Measurements from ENCODE around the gene SPATA24.
A peak's percentile ranks its signal among the peaks of the same experiment; 100 is the strongest.
"Not testable (repeated sequence)": the region's sequence is repeated elsewhere in the genome, so short reads cannot be mapped to it uniquely, and the experiment has no call there.

The SPATA24 gene

DNA sequence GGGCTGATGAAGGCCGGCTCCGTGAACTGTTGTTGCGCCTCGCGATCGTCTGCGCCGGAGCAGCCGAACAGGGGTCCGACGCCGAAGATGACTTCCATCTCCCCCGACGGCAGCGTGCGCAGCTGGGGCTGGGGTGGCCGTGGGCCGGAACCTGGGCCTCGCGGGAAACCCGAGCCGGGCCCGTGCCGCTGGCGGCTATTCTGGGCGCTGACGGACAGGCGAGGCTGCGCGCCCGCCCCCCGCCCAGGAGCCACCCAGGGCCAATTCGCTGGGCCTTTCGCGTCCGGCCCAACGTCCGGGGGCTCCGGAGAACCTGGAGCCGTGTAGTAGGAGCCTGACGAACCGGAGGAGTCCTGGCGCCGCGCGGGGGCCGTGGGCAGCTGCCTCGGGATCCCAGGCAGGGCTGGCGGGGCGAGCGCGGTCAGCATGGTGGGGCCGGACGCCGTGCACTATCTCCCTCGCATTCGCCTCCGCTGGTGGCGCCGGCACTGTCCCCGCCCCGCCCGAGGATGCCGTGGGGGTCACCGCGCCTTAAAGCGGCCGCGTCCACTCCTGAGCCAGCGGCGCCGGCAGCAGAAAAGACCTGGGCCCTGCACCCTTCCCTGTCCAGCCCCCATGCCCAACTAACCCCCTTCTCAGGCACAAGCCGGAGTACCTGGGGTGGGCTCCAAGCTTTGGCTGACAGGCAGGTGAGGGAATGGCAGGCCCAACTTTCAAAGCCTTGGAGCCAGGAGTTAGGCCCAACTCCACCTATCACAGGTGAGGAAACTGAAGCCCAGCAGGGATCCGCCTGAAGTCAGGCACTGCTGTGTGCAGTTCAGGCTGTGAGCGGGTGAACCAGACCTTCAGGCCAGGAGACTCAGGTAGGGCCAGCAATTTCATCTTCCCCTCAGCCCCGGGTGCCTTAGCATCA lies 9.0 kb downstream of the SPATA24 start, which contains the start of gene PROB1:
Gene PROB1, minus strand, starts transcription at position 451 of the 913 bp plus-strand sequence. Its CDS starts 23 bp downstream, at position 428.
- no peak for DNase-seq (ENCODE audit: low read depth in 2 of 2)

DNA sequence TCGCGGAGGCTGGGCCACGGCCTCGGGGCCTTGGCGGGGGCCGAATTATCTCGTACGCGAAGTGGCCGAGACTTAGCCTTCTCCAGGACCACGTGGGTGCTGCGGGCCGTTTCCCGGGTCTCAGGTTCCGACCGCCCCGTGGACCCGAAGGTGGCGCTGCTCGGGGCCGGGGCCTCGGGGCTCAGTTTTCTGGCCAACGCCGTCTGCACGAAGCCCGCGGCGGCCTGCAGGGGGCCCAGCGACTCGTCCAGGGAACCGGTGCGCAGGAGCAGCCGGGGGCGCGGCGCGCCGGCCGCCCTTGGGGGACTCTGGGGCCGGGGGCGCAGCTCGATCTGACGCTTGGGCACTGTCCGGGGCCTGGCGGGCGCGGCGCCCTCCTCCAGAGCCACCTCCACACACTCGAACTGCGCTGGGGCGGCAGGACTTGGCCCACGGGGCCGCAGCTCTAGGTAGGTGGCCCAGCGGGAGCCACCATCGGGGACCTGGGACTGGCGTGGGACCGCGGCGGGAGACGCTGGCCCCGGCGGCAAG lies 9.7 kb downstream of the SPATA24 start:
- peak; percentile 29 to 42 for DNase-seq (ENCODE audit: low read depth in 2 of 2)

DNA sequence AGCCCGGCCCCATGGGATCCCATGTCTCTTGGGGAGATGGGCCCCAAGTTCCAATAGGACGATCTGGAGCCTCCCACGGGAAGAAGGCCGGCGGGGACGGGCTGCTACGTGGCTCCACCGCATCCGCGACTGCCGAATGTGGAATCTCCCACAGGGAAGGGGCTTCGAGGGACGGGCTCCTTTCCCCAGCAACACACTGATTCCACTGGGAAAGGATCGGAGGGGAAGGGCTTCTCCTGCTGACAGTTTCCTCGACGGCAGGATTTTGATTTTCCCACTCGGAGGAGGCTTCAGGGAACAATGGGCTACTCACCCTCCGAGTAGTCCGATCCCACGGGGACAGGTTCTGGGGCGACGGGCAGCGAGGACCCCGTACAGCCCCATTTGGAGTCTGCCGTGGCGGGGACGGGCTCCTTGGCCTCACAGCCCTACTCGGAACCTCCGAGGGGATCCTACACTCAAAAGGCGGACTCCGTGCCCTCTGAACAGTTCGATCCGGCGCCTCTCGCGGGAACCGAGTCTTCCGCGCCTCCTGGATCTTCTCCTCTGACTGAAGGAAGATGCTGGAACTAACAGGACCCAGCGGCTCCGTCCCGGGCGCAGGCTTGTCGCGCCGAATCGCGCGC lies 10.3 kb downstream of the SPATA24 start:
- DNase-seq (ENCODE audit: low read depth in 2 of 2): no peak

DNA sequence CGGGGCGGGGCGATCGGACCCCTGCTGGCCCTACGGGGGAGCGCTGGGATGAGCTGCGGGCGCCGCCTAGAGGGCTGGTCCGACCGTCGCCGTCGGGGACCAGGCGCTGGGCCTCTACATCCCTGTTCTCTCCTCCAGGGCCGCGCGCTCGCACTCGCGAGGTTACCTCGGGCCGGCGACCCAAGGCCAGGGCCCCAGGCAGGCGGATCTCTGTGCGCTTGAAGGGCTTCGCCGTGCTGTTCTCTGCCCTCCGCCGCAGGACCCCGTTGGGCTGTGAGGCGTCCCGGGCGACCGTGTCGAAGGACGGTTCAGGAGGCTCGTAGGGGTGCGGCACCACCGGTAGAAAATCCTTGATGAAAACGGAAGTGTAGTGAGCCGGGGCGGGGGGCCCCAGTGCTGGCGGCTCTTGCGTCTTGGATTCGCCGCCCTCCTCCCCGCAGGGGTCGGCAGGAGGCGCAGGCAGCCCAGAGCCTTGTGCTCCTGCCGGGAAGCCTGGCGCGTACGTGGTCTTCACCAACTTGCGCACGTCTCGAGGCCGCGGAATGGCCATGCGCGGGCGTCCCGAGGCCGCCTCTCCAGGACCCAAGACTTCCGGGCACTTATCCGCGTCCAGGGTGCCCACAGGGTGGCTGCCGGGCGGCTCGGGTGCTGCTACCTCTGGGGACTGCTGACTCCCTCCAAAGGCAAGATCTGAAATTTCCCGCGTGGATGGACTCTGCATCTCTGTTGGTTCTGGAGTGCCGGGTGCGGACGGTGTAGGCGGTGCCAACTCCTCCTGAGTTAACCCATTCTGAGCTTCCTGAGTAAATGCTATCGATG lies 11.0 kb downstream of the SPATA24 start:
- DNase-seq (ENCODE audit: low read depth in 2 of 2): peak; percentile 55 to 69

DNA sequence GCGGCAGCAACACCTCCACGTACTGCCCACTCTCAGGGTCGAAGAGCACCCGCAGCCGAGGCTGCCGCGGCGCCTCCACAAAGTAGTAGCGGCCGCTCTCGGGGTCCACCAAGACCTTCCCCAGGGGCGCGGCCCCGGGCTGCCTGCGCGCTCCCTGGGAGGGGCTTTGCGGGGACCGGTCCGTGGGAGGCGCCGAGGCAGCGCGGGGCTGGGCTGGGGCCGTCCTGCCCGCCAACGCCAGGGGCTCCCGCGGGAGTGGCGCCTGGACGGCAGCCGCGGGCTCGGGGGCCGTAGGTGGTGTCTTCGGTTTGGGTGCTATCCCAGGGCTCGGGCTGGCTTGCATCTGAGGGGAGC lies 11.6 kb downstream of the SPATA24 start:
- no peak for DNase-seq (ENCODE audit: low read depth in 2 of 2)

DNA sequence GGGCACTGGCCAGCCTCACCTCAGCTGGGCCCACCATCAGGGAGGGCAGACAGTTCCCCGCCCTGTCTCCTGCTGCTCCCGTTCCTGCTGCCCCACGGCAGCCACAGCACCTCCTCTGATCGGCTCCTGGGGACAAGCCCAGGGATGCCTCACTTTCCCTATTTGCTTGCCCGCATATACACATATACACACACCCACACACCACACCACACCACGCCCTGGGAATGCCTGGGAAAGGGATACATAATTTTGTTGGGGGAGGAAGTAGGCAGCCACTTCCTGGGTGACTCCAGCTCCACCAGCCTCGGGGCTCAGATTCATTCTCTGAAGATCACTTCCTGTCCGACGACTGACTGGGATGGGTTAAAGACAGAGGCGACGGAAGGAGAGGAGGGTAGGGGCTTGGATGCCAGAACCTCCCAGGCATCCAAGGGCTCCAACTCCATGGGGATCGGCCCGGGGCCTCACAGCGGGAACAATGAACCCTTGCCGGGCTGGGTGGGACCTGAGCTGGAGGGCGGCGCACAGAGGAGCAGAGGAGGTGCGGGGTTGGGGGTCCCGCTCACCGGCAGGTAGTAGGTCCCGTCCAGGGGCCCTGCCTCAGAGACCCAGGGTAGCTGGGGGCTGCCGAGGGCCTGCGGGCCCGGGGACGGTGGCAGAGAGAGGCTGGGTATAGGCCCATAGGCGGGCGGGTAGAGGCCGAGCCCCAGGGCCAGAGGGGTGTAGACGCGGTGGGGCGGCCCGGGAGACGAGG lies 12.1 kb downstream of the SPATA24 start:
- no peak for DNase-seq (ENCODE audit: low read depth in 2 of 2)

DNA sequence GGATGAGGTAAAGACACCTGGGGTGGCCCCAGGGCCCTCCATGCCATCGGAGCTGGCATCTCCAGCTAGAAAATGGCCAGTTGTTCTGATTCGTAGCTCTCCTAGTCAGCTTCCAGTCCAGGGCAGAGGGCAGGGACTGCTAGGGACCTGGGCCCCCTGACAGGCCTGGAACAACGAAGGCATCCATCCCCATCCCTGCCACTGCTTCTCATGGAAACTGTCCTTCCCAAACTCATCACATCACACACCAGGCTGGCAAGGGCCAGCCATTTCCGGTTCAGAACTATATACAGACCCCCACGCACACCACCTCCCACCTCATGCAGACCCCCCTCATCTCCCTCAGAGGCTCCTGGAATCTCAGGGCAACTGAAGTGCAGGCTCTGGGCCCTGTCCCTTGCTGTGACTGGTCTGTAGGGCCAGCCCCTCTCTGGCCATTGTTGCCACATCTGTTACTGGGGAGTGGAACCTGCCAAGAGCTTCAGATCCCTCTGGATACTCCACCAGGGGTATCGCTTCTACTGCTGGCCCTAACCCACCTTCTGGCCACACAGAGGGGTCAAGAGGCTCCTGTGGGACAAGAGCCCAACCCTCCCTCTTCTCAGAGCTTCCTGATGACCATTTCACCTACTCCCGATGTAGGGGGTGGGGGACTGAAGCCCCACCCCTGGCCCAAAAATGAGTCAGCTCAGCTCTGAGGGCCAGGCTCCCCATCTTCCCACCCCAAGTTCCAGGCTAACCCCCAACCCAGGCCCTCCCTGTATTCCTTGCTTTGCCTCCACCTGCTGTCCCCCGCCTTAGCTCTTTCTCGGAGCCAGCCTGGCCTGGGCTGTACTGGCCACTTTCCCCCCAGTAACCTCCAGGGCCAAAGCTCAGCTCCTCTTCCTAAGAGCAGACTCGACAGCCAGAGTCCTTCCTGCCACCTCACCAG lies 13.0 kb downstream of the SPATA24 start:
- DNase-seq (ENCODE audit: low read depth in 2 of 2): no peak

DNA sequence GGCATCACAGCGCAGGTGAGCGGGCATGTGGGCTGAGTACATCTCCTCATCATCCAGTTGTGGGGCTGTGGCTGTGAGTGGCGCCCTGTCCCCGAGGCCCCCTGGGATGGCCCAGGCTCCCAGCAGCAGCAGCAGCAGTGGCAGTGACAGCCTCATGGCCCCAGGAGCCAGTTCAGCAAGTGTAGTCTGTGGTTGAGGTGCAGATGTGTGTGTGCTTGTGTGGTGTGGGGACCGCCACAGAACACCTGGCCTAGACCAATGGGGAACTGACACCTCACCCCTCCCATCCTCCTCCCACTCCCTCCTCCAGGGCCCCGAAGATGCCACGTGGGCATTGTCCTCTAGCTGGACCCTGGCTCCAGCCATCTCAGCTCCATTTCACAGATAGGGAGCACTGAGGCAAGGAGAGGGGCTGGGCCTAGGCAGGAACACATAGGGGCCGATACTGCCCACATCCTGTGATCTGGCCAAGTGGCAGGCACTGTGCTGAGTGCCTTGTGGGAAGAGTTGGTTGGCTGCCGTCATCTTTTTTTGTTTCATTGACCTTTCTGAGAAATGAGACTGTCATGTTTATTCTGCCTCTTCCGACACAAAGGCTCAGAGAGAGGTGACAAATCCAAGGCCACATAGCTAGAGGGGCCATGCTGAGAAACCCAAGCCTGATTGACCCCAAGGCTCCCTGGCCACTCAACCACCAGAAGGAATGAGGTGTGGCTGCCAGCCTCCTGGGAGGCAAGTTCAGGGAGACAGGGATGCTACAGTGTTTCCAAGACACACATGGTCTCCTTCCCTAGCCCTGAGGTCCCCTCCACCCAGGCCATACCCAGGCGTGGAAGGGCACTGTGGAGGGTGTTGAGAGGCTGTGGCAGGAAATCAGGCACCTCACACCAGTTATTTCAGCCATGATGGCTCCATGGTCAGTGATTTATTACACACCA lies 13.9 kb downstream of the SPATA24 start, which contains the start of gene MZB1:
Gene MZB1, minus strand, starts transcription at position 213 of the 938 bp plus-strand sequence. Its CDS starts 57 bp downstream, at position 156.
- DNase-seq (ENCODE audit: low read depth in 2 of 2): peak in 1 of 2 donors; percentile 28

DNA sequence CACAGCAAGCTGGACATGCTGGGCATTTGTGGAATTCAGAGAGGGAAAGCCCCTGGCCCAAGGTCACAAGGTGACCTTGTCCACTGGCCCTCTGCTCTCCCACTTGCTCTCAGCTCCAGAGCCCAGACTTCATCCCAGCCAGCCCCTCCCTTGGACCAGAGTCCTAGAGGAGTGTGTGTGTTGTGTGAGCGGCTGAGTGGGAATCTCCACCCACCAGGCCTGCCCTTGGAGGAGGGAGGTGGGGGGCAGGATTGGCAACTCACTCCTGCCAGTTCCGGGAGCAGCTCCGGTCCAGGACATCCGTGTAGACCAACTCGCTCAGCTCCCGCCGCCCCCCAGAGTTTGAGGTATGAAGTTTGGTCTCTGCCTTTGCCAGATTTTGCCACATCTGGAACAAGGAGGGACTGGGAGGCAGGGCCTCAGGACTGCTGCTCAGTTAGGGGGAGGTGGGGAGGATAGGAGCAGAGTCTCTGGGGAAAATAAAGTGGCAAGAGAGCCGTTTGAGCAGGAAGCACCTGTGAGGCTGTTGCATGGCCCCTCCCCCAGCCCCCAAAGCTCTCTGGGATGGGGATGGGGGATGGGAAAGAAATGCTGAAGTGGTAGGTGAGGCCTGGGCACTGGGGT lies 15.6 kb downstream of the SPATA24 start:
- DNase-seq (ENCODE audit: low read depth in 2 of 2): no peak

DNA sequence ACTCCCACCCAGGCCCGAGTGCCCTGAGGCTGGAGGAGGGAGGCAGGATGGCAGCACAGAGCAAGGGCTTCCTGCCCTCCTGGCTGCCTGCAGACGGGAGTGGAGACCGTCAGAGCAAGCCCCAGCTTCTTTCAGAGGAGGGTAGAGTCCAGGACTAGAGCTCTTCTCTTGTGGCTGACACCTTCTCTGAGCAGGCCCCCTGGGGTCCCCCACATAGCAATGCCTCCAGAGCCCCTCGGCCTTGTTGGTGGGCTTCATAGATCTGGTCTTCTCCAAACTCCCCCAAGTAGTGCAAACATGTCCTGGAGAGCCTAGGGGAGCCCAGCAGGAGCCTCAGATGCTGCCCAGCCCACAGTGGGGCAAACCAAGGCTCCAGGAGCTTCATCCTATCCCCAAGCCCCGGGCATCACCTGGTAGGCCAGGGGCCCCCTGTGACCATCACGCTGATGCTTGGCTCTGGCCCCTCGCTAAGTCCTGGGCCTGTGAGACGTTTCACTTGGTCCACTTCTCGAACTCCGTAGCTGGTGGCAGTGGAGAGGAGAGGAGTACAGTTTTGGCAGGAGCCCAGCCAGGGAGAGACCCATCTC lies 16.2 kb downstream of the SPATA24 start:
- no peak for DNase-seq (ENCODE audit: low read depth in 2 of 2)

DNA sequence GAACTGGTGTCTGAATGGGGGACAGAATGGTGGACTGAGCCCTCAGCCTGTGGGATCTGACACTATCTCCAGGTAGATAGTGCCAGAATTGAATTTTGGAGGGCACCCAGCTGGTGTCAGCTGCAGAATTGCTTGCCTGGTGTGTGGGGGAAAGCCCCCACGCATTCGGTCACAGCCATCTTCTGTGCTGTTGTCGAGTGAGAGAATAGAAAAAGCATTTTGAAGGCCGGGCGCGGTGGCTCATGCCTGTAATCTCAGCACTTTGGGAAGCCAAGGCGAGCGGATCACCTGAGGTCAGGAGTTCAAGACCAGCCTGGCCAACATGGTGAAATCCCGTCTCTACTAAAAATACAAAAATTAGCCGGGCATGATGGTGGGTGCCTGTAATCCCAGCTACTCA lies 16.9 kb downstream of the SPATA24 start:
- not testable (repeated sequence) for DNase-seq (ENCODE audit: low read depth in 2 of 2)

DNA sequence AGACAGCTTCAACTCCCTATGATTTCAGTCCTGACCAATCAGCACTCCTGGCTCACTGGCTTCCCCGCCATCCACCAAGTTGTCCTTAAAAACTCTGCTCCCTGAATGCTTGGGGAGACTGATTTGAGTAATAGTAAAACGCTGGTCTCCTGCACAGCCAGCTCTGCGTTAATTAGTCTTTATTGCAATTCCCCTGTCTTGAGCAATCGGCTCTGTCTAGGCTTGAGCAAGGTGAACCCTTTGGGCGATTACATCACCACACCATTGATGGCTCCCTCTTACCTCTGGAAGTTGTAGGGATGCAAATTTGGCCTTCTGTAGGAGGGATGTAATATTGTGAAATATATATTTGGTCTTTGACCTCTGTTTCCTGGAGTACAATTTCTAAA lies 17.8 kb downstream of the SPATA24 start:
- DNase-seq (ENCODE audit: low read depth in 2 of 2): no peak

DNA sequence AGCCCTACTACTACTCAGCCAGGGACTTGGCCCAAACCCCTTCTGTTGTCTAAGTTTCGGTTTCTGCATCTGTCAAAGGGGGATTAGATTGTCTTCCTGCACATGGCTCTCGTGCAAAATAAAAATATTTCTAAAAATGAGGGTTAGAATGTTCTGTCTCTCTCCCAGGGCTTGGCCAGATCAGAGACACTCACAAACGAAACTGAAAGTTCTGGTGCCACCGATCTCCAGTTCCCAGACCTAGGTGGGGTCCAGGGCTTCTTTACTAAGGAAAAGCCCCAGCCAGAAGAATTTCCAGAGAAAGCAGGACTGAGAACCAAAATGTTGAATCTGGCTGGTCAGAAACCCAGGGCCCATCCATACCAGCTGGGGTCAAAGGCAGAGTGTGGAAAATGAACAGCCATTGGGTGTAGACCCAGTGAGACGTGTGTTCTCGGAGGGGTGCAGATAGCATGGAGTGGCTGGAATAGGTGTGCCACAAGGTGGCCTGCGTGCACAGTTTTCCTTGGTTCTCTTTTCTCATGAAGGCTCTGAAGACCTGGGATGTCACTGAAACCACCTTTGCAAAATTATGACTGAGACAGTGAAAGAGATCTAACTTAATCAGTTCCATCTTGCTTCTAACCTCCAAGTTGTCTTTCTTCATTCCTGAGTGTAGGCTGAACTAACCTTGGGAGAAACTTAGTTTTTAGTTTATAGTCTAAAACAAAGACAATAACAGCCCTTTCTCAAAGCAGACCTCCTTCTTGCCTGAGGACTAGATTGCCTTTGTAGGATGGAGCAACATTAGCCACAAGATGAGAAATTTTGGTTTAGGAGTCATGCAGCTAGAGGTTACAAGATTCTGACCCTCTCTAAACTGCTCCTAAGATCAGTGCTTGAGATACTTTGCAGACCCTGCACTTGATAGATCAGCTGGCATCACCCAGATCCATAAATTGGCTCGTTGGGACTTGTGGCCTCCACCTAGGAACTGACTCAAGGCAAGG lies 18.5 kb downstream of the SPATA24 start:
- DNase-seq (ENCODE audit: low read depth in 2 of 2): no peak

DNA sequence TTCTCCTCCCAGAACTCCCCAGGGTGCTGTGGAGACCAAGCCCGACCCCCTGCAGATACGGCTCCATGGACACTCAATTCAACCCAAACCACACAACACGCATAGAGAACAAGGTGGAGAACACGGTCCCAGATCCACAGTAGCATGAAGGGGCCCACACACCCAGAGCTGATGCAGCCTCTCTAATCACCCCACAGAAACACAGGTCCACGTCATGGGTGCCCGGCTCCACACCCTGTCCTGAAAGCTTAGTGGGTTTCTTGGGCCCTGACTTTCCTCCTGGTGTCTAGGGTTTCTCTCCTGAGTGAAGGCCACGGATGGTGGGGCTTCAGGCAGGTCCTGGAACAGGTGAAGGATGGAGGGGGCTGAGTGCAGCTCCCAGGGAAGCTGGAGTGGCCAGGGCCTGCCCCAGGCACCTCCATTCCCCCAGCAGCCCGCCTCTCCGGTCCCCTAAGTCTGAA lies 19.3 kb downstream of the SPATA24 start:
- no peak for DNase-seq (ENCODE audit: low read depth in 2 of 2)

DNA sequence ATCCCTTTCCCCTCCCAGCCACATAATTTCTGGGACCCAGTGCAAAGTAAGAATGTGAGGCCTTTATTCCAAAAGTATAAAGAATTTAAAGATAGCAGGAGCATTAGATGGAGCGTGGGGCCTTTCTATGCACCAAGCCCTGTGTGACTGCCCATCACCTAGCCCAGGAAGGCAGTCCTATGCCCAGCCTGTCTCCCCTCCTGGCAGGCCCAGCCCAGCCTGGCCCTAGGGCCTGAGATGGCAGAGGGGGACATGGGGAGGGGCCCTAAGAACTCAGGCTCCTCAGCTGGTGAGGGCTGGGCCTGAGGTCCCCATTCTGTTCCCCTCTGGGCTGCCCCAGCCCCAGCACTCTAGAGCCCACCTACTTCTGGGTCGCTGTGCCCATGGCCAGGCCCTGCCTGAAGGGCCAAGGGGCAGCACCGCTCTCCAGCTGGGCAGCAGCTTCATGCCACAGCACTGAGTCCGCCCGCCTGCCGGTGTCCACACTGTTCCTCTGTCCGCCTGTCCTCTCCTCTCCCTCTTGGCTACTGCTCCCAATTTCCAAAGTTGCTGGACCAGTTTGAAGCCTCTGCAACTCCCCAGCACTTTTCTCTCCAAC lies 19.8 kb downstream of the SPATA24 start:
- DNase-seq (ENCODE audit: low read depth in 2 of 2): no peak

DNA sequence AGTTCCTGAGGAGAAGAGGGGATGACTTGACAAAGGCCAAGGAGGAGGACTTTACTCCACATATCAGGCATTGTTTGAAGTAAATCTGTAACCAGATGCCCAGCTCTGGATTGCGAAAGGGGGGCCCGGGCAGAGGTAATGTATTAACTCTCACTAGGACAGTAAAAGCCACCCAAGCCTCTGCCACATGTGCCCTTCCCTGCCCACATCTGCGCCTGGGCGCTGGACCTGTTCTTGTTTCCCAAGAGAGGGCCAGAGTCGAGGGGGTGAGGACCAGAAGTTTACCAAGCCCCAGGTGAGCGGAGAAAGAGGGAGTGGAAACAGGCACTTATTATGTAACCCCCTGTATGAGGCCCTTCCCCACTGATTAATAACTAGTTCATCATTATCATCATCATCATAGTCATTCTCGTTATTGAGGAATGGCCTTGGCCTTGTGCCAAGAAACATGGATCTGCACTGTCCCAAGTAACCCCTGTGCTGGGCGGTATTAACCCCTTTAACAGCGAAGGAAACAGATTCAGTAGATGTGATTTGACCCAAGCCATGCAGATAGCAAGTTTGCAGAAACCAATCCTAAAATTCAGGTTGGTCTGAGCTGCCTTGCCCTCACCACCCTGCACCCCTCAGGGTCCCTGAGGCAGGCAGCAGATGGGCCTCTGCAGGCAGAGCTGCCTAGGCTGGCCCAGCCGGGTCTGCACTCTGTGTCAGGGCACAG lies 20.5 kb downstream of the SPATA24 start, which contains the start of gene SLC23A1:
Gene SLC23A1, minus strand, starts transcription at position 23 of the 718 bp plus-strand sequence. CDS start 44 bp downstream, outside the sequence.
- no peak for DNase-seq (ENCODE audit: low read depth in 2 of 2)

All from stimulated activated CD4-positive, alpha-beta T cell treated with anti-CD3 and anti-CD28 coated beads, Interleukin-1b, Interleukin-23, amount 100 ng/mL, for 4 hours (primary cell).